DMS53 treated with DMSO at 0.1 percent for 48 hours (cell line): ENCODE data around the gene NT5DC3.

Experiments
- DNase-seq: peaks from one replicate; lab custom pipeline; 2025; ENCODE audit not compliant: unreplicated experiment; lab: John Stamatoyannopoulos, UW

NT5DC3 gene

DNA sequence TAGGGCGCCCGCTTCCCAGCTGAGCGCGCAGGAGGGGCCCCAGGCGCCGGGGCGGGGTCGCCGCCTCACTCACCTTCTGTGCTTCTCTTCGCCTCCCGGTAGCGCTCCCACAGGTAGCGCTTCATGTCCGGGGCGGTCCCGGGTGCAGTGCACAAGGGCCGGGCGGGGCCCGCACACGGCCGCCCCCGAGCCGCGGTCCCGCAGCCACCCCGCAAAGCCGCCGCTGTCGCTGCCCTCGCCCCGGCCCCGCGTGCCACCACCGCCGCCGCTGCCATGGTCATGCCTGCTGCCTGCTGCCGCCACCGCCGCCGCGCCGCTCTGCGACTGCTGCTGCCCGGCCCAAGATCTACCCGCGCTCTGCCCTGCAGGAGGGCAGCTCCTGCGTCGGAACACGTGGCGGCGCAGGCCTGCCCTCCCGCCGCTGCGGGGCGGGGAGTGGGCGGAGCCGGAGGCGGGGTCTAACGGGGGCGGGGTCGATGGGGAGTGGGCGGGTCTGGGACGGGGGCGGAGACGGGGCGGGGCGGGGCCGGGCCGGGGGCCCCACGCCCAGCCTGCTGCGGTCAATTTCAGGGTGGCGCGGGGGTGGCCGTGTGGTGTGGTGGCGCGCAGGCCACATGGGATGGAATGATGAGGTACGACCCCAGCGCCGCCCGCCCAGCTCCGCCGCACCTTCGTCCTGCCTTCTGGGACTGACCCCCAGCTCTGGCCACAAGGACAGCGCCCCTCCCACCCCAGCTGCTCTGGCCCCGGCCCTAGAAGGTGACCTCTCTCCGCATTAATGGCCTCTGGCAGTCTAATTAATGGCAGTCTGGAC lies at the start of gene NT5DC3:
TSS of gene NT5DC3 (minus strand) at position 359 of the 814 bp plus-strand sequence. CDS start at position 281, 78 bp downstream.
- DNase-seq, result peak; percentile 80

DNA sequence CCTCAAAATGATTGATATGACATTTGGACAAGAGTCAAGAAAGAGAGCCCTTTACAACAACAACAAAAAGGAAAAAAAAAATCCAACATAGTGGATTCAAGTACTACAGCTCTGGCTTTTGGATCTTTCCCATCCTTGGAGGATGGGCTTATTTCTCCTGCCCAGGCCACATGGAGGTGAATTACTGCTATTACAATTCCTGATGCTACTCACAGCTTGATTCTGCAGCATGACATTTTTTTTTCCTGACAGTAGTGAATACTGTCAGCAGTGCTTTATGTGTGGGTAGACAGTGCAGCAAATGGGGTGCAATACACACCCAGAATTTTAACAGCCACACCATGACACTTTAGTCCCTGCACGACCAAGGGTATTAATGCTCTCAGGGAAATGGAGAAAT lies 46.7 kb upstream of the NT5DC3 start:
- no peak for DNase-seq

DNA sequence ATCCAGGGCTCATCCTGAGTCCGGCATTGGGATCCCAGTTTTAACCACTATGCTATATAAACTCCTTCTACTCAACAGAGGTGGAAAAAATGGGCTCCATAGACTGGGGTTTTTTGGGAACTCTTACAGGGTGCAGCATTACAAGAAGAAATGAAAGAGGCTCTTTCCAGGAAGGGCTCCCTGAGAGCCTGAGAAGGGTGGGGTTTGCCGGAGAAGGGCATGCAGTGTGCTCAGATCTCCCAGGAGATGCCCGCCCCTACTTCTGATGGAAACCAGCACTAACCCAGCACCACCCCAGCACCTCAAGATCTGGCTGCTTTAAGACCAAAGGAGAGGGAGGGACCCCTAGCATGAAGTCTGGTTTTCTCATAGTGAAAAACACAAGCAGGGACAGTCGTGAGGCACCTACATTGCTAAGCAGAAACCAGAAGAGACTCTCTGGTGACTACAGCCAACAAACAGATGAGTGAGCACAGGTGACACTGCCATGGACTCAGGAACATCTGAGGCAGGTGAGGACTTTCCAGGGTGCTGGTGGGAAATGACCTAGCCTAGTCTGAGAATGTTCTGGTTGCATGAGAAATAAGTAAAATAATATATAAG lies 45.3 kb upstream of the NT5DC3 start:
- DNase-seq, result no peak

DNA sequence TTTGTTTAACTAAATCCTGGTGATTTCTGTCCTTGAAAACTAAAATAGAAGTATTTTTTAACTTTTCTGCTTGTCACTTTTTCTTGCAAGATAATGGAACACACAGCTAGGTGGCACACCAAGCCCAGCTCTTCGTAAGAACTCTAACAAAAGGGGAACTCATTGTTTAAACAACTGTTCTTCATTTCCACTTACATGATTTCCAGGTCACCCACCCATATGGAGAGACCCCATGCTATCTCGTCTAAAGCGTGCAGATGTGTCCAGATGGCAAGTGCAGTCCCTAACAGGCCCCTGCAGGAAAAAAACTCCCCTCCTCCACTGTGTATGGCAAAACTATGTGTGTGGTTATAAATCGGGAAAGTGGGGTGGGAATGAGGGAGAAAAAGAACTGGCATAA lies 43.3 kb upstream of the NT5DC3 start:
- peak; percentile 13 for DNase-seq

DNA sequence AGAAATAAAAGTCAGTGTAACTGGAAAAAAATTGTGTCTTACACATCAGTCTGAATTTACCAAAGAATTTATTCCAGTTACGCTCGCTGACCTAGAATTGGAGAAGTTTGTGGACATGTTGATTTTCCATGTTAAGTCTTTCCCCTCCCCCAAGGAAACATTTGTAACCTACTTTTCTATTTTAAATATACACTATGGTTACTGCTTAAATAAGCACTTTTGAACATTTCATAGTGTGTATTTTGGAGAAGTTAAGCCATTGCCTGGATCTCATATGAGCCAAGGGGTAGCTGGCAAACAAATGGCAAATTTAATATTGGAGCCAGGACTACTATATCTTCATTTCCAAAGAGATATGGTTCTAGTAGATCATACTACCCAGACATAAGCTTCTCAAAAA lies 42.9 kb upstream of the NT5DC3 start:
- DNase-seq, result no peak

DNA sequence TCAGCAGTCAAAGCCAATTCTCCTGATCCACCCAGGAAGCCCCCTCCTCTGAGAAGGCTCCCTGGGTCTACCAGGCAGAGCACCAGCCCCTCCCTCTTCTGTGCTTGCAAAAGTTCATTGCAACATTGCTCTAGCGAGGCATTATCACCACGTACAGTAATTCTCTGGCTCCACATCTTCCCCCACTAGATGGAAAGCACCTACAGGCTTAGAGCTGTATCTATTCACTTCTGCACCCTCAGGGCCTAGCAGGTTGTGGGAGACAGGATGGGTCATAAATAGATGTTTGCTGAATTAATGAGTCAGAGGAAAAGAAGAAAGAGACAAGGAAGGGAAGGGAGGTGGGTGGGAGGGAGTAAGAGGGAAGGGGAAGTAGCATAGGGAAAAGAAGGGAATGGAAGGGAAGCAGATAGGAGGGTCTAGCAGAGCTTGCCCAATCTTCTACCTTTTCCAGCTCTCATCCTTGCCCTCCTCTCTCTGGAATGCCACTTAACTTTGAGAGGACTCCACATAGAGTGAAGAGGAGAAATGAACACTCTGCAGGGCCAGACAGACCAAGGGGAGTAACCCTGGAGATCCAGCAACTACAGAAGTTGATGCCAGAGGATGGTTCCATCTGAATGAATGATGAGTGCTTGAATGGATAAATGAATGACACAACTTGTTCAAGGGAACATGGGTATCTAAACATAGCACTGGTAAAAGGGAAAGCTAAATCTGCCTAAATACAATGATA lies 42.0 kb upstream of the NT5DC3 start:
- no peak for DNase-seq

DNA sequence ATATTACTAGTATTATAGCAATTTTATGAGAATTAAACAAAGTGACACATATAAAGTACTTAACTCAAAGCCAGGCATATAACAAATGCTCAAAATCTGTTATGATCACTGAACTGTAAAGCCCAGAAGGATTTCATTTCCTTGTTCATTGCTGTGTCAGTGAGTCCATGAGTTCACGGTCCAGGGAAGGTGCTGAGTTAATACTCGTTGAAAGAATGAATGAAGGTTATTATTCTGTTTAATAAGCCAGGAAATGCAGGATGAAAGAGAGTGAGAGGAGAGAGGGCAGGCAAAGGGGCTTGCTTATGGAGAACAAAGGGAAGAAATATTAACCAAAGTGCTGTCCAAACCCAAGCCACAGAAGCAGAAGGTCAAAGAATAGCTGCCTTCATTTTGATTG lies 40.2 kb upstream of the NT5DC3 start:
- peak; percentile 31 for DNase-seq

DNA sequence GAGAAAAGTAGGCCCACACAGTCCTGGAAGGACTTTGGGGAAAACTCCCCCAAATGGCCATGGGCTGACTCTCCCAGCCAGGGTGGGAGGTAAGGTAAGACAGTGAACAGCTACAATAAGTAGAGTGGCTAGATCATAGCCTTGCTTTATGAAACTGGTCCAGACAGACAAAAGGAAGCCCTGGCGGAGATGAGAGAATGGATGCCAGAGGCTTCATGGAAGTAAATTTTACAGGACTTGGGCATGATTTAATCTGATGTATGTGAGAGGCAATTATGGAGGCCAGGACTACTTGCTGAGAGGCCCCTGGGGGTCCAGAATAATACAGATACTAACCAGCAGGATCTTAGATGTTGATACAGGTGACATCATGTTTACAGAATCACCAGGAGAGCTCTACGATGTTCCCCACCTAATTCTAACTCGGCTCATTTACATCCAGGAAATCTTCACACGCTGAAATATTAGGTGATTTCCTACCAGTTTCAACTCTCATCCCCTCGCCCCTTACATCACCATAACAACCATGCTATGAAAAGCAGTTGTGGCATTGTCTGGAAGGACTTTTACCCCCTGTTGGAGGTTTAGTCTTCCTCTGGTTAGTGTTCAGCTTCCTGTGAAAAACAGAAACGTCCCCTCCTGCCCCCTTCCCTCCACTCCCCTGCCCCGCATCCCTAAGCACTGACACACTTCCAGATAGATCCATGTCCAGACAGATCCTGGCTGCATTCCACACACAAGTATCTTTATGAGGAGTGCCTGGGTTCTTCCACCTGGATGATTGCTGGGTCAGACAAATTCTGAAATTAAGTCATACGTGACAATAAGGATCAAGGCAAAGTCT lies 39.5 kb upstream of the NT5DC3 start:
- DNase-seq, result peak; percentile 51

DNA sequence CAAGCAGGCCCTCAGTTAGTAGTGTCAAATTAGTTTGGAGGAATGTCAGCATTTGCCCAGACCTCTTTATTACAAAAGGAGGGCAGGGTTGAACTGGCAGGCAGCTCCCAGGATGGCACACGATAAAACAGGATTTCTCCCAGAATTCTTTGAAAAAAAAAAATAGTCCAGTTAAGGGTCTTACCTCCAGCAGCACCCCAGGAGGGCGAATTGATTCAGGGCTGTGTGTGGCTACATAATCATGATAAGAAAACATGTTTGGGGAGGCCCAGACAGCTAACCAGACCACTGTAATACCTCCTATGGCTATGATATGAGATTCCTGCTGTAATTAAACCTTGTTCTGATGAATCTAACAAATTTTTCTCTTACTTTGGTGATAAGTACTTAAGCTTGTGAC lies 38.8 kb upstream of the NT5DC3 start:
- no peak for DNase-seq

DNA sequence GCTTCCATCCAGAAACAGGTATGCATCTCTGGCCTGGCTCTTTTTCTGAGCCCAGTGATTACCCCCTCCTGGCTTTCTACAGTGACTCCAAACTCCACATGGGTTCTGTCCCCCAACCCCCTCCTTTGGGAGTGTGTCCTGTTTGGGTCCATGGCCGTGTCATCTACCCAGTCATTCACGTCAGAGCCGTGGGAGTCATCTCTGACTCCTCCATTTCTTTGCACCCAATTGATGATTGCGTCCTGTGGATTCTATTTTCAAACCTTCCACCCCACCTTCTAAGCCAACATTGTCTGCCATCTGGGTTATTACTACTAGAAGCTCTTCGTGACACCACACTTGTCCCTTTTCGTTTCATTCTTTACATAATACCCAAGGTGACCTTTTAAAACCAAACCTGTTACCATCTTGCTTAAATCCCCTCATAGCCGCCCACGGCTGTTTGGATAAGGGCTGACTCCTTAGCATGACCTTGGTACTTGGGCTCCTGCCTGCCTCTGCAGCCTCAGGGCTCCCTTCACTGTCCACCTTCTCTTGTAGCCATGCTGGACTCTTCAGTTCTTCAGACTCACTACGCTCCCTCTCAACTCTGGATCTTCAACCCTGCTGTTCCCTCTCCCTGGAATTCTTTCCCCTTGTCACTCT lies 38.1 kb upstream of the NT5DC3 start:
- DNase-seq, result no peak

DNA sequence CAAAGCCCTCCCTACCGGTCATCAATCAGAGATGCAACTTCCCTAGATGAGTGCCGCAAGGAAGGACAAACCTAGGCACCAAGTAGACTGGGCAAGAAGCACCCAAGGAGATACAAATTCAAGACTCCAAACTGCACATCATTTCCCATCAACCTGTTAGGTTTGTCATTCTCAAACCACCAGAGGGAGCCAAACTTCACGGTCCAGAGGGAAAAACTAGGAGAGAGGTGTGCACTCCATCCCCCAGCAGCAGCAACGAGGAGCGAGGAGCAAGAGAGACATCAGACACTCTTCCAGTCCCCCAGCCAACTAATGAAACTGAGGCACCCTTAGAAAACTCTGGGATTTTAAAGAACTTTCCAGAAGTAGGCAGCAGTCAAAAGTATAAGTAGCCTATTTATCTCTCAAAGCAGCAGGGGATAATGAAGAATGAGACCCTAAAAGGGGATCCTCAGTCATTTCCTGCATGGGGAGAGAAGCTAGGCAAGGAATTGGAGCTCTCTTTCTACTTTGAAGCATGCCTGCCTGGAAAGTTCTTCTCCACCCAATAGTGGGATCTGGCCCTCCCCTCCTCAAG lies 37.0 kb upstream of the NT5DC3 start:
- peak; percentile 86 for DNase-seq

DNA sequence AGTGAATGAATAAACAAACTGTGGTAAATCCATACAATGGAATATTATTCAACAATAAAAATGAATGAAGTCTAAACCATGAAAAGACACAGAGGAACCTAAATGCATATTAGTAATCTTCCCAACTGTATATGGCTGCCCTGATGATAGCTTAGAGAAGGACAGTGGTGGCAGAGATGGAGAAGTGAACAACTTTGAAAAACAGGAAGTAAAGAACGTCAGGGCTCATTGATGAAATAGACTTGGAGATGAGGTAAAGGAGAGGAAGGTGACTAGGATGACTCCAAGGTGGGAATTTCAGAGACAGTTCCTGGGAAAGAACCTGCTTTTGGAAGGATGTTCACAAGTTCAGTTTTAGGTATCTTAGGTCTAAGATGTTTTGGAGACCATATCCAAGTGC lies 36.3 kb upstream of the NT5DC3 start:
- DNase-seq, result no peak

DNA sequence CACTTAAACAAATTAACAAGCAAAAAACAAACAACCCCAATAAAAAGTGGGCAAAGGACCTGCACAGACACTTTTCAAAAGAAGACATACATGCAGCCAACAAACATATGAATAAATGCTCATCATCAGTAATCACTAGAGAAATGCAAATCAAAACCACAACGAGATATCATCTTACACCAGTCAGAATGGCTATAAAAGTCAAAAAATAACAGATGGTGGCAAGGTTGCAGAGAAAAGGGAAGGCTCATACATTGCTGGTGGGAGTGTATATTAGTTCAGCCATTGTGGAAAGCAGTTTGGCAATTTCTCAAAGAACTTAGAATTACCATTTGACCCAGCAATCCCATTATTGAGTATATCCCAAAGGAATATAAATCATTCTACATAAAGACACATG lies 34.6 kb upstream of the NT5DC3 start:
- DNase-seq, result no peak

DNA sequence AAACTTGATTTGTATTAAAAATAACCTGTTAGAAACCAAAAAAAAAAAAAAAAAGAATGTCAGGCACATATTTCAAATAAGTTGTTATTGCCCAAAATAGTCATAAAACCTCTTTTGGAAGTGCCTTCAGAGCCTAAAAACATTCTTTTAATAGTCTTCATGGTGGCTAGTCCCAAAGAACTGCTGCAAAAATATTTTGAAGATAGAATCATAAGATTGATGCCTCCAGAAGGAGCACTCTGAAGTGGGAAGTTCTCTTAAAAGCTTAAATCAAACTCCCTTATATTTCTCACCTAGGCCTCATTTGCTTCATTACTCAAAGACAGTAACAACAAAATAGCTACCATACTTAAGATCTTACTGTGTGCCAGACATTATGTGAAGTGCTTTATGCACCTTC lies 27.2 kb upstream of the NT5DC3 start:
- no peak for DNase-seq

DNA sequence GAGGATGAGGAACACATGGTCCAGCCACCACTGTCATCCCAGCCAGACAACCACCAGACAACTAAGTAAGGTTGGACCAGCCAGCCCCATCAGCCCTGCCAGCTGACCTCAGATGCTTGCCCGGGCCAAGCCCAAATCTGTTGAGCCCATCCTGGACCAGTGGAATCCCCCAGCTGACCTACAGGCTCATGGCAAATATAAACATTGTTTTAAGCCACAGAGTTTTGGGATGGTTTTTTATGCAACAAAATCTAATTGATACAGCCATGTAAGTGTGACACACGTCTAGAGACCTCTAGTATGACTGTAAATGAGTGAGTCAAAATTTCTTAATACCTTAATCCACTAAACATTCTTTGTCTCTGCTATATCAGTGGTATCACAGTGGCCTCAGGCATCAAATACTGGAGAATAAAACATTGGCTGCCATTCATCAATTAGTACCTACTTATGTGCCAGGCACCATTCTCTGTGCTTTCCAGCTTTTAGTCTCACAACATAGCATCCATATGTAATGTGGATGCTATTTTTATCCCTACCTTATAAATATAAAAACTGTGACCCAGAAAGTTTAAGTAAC lies 24.2 kb upstream of the NT5DC3 start:
- no peak for DNase-seq

DNA sequence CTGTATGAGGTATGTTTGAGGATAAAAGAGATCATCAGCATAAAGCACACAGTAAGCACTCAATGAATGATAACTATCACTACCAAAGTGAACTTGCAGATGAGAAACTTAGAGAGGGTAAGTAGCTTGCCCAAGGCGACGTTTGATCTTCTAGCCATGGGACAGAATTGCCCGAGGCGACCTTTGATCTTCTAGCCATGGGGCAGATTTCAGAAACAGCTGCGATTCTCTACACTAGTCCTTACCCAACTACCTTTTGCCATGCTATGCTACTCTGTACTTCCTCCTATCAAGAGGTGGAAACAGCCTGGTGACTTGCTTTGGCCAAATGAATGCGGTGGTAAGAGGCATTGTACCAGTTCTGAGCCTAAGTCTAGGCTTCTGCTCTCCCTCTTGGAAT lies 23.7 kb upstream of the NT5DC3 start:
- DNase-seq, result no peak

DNA sequence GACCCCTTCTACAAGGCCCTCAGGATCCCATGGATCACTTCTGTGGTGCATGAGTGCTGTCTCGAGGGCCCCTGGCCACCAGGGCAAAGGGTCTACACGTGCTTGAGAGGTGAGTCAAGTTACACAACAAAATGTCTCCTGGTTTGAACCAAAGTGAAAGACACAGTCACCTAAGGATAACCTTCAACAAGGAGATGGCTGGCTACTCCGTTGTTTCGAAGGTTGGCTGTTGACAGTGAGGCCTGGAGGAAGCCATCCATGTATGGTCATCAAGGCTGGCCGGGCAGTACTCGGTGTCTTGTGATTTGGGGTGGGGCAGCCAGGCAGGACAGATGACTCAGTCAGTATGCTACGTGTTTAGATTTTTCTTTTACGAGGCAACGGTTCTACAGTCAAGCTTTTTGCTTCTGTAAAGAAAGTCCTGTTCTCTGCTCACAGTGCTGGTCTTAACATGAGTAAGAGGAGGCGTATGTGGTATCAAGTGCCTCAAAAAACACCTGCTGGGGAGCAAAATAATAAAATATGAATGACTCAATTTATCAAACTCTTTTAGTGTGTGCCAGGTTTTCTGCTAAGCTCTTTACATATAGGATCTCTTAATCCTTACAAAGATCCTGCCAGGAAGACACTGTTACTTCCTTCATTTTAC lies 18.0 kb upstream of the NT5DC3 start:
- DNase-seq, result no peak

DNA sequence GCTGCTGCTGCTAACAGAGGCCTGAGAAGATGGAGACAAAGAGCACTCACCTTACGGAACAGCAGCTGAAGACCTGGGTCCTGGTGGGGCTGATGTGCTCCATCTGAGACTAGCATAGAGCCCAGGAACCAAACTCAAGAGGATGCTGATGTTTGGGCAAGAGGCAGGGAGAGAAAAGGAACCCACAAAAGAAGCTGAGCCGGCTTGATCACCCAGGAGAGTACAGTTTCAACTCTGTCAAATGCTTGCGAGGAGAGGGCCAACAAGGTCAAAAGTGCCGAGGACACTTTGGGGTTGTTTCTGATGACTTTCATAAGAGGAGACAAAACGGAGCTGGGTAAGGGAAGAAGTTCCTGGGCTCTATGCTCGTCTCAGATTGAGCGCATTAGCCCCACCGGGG lies 17.3 kb upstream of the NT5DC3 start:
- no peak for DNase-seq

DNA sequence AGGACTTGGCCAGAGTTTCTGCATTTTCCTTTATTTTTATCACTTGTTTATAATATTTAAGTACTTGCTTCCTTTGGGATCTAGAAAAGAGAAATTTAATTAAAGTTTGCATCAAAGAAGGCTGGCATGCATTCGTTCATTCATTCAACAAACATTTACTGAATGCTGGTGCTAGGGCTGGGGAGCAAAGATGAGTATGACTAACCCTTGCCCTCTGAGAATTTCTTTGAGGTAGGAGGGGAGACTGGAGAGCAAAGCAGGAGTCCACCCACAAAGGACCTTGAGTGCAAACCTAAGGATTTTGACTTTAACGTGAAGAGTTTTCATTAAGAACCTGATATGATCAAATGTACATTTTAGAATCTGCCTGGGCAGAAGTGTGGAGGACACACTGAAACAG lies 16.1 kb upstream of the NT5DC3 start:
- no peak for DNase-seq
